NB4 (cell line): ENCODE measurements around the gene TBC1D32.

Source experiments
- POLR2A ChIP-seq: IDR thresholded peaks from 2 replicates; pipeline ENCODE4 v1.6.1; 2011; ENCODE audit warnings: mild to moderate bottlenecking; ENCODE audit not compliant: insufficient read length; ENCODE audit errors: extremely low read depth
- TF ChIP-seq, protein P1 (sequence below): IDR thresholded peaks from one replicate; pipeline ENCODE4 v1.5.1; 2012; ENCODE audit warnings: low read depth, low read length
- TF ChIP-seq, protein P2 (sequence below): IDR thresholded peaks from 2 replicates; pipeline ENCODE4 v1.6.1; 2011; ENCODE audit warnings: low read depth, low read length

DNA sequence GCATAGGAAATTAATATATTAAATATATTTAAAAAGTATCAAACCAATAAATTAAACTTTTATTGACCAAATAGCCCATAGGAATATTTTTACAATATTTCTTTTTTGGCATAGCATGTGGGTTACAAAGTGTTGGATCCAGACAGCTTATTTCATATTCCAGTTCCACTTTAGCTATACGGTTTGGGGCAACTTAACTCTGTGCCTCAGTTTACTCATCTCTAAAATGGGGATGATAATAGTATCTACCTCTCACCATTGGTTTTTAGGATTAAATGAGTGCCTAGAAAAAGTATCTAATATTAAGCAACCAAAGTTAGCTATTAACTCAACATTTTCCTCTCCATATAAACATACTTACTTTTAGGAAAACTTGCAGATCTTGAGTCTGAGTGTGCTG, 243.8 kb downstream of the TBC1D32 start:
- TF ChIP-seq, protein P1, sequence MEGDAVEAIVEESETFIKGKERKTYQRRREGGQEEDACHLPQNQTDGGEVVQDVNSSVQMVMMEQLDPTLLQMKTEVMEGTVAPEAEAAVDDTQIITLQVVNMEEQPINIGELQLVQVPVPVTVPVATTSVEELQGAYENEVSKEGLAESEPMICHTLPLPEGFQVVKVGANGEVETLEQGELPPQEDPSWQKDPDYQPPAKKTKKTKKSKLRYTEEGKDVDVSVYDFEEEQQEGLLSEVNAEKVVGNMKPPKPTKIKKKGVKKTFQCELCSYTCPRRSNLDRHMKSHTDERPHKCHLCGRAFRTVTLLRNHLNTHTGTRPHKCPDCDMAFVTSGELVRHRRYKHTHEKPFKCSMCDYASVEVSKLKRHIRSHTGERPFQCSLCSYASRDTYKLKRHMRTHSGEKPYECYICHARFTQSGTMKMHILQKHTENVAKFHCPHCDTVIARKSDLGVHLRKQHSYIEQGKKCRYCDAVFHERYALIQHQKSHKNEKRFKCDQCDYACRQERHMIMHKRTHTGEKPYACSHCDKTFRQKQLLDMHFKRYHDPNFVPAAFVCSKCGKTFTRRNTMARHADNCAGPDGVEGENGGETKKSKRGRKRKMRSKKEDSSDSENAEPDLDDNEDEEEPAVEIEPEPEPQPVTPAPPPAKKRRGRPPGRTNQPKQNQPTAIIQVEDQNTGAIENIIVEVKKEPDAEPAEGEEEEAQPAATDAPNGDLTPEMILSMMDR = no peak
- TF ChIP-seq, protein P2, sequence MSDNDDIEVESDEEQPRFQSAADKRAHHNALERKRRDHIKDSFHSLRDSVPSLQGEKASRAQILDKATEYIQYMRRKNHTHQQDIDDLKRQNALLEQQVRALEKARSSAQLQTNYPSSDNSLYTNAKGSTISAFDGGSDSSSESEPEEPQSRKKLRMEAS = no peak
- no peak for TF ChIP-seq POLR2A
